H1 (cell line): Measurements from ENCODE around the gene ETF1. TPM values are rescaled to one million over a fixed set of nuclear protein-coding genes. Genes with fewer than 3 reads are reported as not detected.

Experiments used
- ATF2 ChIP-seq: IDR thresholded peaks from 2 replicates; pipeline ENCODE4 v1.6.1; 2012; ENCODE audit warnings: low read length, inconsistent platforms
- RNF2 ChIP-seq: fragments of 200-900, 300-1000 bp; sonication (generic); IDR thresholded peaks from 2 replicates; pipeline ENCODE4 v1.7.1; 2016; ENCODE audit warnings: borderline replicate concordance, low read depth, mild to moderate bottlenecking, antibody characterized with exemption, low read length; ENCODE audit not compliant: poor library complexity, severe bottlenecking; ENCODE audit errors: missing control alignments
- SAP30 ChIP-seq: fragments of 300-600 bp; sonication (generic); IDR thresholded peaks from 2 replicates; pipeline ENCODE4 v1.7.1; 2012; ENCODE audit warnings: low read length, moderate library complexity, mild to moderate bottlenecking, inconsistent platforms; ENCODE audit not compliant: insufficient read depth, insufficient replicate concordance
- TEAD4 ChIP-seq: IDR thresholded peaks from 2 replicates; pipeline ENCODE4 v1.6.1; 2012; ENCODE audit warnings: low read depth, low read length, inconsistent platforms, mixed read lengths
- polyA plus RNA-seq, 7 experiments: library from polyadenylated mRNA; depleted of rRNA in 3 of 7; stranded (reverse) in 5 of 7; unstranded in 2 of 7; fragments of >200 nt in 5 of 7; fragments of 200-250 nt in 2 of 7; gene quantifications; 1 replicate in 5 of 7; 2 replicates in 1 of 7; 4 replicates in 1 of 7; pipeline versions ENCODE4 v1.2.1 to v1.2.3, GENCODE V29; 2011 to 2013; ENCODE audit warnings: missing spikeins in 2 of 7, mixed read lengths in 2 of 7
- total RNA-seq: library from RNA; stranded (reverse); fragmentation: NEBNext Ultra II Directional; extraction: Animal tissue kit (Norgen Biotek cat#: 25700); gene quantifications from 2 replicates; pipeline ENCODE4 v1.2.1, GENCODE V29; 2021

The ETF1 gene
- total and polyA plus RNA-seq, 2 of the 8 experiments (the other 6 are each of a cell fraction or from before 2014, with no cell fraction given) = 50.5 to 168 TPM

GRCh38 chr5:138580001-138580400 lies 37.0 kb upstream of the ETF1 start (continued):
- TF ChIP-seq SAP30 (no peak), TEAD4 (no peak), RNF2 (no peak), ATF2 (no peak)
